SK-N-SH (cell line): Measurements from ENCODE around the gene ZNF143. TPM values are rescaled to one million over a fixed set of nuclear protein-coding genes. Genes with fewer than 3 reads are reported as not detected.

Experiments used
- CTCF ChIA-PET: fragments of 300-600, 350-600 bp; formaldehyde crosslinking; extraction: SDS; loops from one replicate; lab custom pipeline; 2021; lab: Yijun Ruan, JAX
- POLR2A ChIA-PET: fragments of 350-600 bp; sonication (Branson Sonifier 250); formaldehyde crosslinking; extraction: SDS; loops from one replicate; lab custom pipeline; 2020; ENCODE audit warnings: antibody characterized with exemption, inconsistent platforms; lab: Yijun Ruan, JAX
- DNase-seq: peaks from one replicate; pipeline ENCODE4 v3.0.0; 2012
- H2AFZ ChIP-seq: fragments of 200-600 bp; sonication (generic); 2 replicates; pipeline ENCODE4 v1.8.1; 2016; ENCODE audit warnings: antibody characterized with exemption, mild to moderate bottlenecking, low read depth
- H3F3A ChIP-seq: fragments of 200-600 bp; sonication (generic); replicated peaks from 2 replicates; pipeline ENCODE3; 2016; ENCODE audit warnings: antibody characterized with exemption, mild to moderate bottlenecking; ENCODE audit not compliant: insufficient read depth
- H3K27ac ChIP-seq, 2 experiments: fragments of 200-500 bp in 1 of 2; fragments of 200-600 bp in 1 of 2; sonication (Bioruptor generic) in 1 of 2; sonication (generic), shearing (Covaris generic) in 1 of 2; 2 replicates each; pipeline versions ENCODE4 v1.5.1 to v1.6.1; 2014 to 2016; ENCODE audit warnings: low read depth in 2 of 2, inconsistent platforms in 1 of 2, low read length in 1 of 2, mild to moderate bottlenecking in 1 of 2, mixed read lengths in 1 of 2
- H3K27me3 ChIP-seq: fragments of 200-600 bp; sonication (generic), shearing (Covaris generic); 2 replicates; pipeline ENCODE4 v1.6.1; 2016; ENCODE audit warnings: mixed run types; ENCODE audit not compliant: insufficient read depth
- H3K36me3 ChIP-seq, 2 experiments: fragments of 200-500 bp in 1 of 2; fragments of 200-600 bp in 1 of 2; sonication (Bioruptor generic) in 1 of 2; sonication (generic) in 1 of 2; replicated peaks in 1 of 2; 2 replicates each; pipeline versions ENCODE3 to v1.5.1; 2014 to 2016; ENCODE audit warnings: low read length in 1 of 2, mild to moderate bottlenecking in 1 of 2; ENCODE audit not compliant: insufficient read depth in 2 of 2, control insufficient read depth in 1 of 2
- H3K4me1 ChIP-seq, 2 experiments: fragments of 200-500 bp in 1 of 2; fragments of 200-600 bp in 1 of 2; sonication (Bioruptor generic) in 1 of 2; sonication (generic), shearing (Covaris generic) in 1 of 2; 2 replicates each; pipeline versions ENCODE4 v1.5.1 to v1.6.1; 2014 to 2016; ENCODE audit warnings: low read depth in 1 of 2, low read length in 1 of 2, mixed run types in 1 of 2; ENCODE audit not compliant: insufficient read depth in 2 of 2, control insufficient read depth in 1 of 2
- H3K4me2 ChIP-seq: fragments of 200-600 bp; sonication (generic), shearing (Covaris generic); 2 replicates; pipeline ENCODE4 v1.6.1; 2017; ENCODE audit warnings: mixed run types
- H3K4me3 ChIP-seq, 2 experiments: fragments of 200-500 bp in 1 of 2; fragments of 200-600 bp in 1 of 2; sonication (Bioruptor generic) in 1 of 2; sonication (generic), shearing (Covaris generic) in 1 of 2; 2 replicates each; pipeline versions ENCODE4 v1.5.1 to v1.8.1; 2014 to 2016; ENCODE audit warnings: low read depth in 2 of 2, inconsistent platforms in 1 of 2, low read length in 1 of 2, mild to moderate bottlenecking in 1 of 2, mixed read lengths in 1 of 2, moderate library complexity in 1 of 2
- H3K79me2 ChIP-seq: fragments of 200-600 bp; sonication (generic); 2 replicates; pipeline ENCODE4 v1.8.1; 2017; ENCODE audit warnings: mild to moderate bottlenecking; ENCODE audit not compliant: insufficient read depth
- H3K9ac ChIP-seq: fragments of 200-600 bp; sonication (generic); 2 replicates; pipeline ENCODE4 v1.6.1; 2017; ENCODE audit warnings: mixed run types
- H3K9me2 ChIP-seq: fragments of 200-600 bp; sonication (generic); 2 replicates; pipeline ENCODE4 v1.6.1; 2017; ENCODE audit warnings: mixed run types
- H3K9me3 ChIP-seq: fragments of 200-600 bp; sonication (generic); 2 replicates; pipeline ENCODE4 v1.6.1; 2017; ENCODE audit warnings: mixed run types, mild to moderate bottlenecking, moderate library complexity
- H4K20me1 ChIP-seq: fragments of 200-600 bp; sonication (generic); 2 replicates; pipeline ENCODE4 v1.6.1; 2017; ENCODE audit warnings: mild to moderate bottlenecking, mixed run types; ENCODE audit not compliant: insufficient read depth
- CHD2 ChIP-seq: fragments of 150-350 bp; IDR thresholded peaks from 2 replicates; pipeline ENCODE4 v1.6.1; 2018; ENCODE audit warnings: low read length; ENCODE audit not compliant: partially characterized antibody
- CTCF ChIP-seq: fragments of 200-600 bp; sonication (generic); IDR thresholded peaks from 2 replicates; pipeline ENCODE4 v1.6.1; 2017; ENCODE audit warnings: antibody characterized with exemption, mild to moderate bottlenecking, moderate library complexity
- FOXJ3 ChIP-seq: sonication (generic); formaldehyde crosslinking; IDR thresholded peaks from 2 replicates; pipeline ENCODE4 v1.5.1; 2020; ENCODE audit warnings: mild to moderate bottlenecking, missing genetic modification reagents
- JUND ChIP-seq: IDR thresholded peaks from 2 replicates; pipeline ENCODE4 v1.4.0; 2012
- MXI1 ChIP-seq: IDR thresholded peaks from 2 replicates; pipeline ENCODE4 v1.6.1; 2012; ENCODE audit warnings: mild to moderate bottlenecking, low read depth, low read length, improper control_type of control experiment
- NRF1 ChIP-seq: IDR thresholded peaks from 2 replicates; pipeline ENCODE4 v1.6.1; 2012; ENCODE audit warnings: low read depth, mild to moderate bottlenecking, low read length
- PBX3 ChIP-seq: IDR thresholded peaks from 2 replicates; pipeline ENCODE4; 2012
- POLR2AphosphoS5 ChIP-seq: IDR thresholded peaks from 2 replicates; pipeline ENCODE4 v1.6.1; 2012; ENCODE audit warnings: low read depth, low read length
- RCOR1 ChIP-seq: fragments of 150-350 bp; IDR thresholded peaks from 2 replicates; pipeline ENCODE4 v1.6.1; 2017; ENCODE audit warnings: antibody characterized with exemption, low read length
- REST ChIP-seq: IDR thresholded peaks from 2 replicates; pipeline ENCODE4 v1.6.1; 2012; ENCODE audit warnings: mild to moderate bottlenecking, low read depth, low read length, moderate library complexity
- RFX5 ChIP-seq: IDR thresholded peaks from 2 replicates; pipeline ENCODE4 v1.6.1; 2012; ENCODE audit warnings: mild to moderate bottlenecking, improper control_type of control experiment, low read length
- SMC3 ChIP-seq: IDR thresholded peaks from 2 replicates; pipeline ENCODE4 v1.6.1; 2012; ENCODE audit warnings: low read depth, low read length, improper control_type of control experiment
- USF2 ChIP-seq: fragments of 150-350 bp; IDR thresholded peaks from 2 replicates; pipeline ENCODE4 v1.6.1; 2017; ENCODE audit warnings: antibody characterized with exemption, low read length, low read depth, borderline replicate concordance
- YY1 ChIP-seq: IDR thresholded peaks from 2 replicates; pipeline ENCODE4 v1.4.0; 2012; ENCODE audit warnings: low read depth, mild to moderate bottlenecking
- WGBS: methylation state at CpG from one replicate; pipeline ENCODE4 v1.1.6; 2017; ENCODE audit warnings: low lambda C conversion rate; 5-methylcytosine and 5-hydroxymethylcytosine counted together
- polyA plus RNA-seq, 3 experiments: library from polyadenylated mRNA; depleted of rRNA; stranded (reverse); fragments of >200 nt; gene quantifications; 2 replicates each; pipeline ENCODE4 v1.2.3, GENCODE V29; 2012
- TF ChIP-seq, protein P1 (sequence below): IDR thresholded peaks from 2 replicates; pipeline ENCODE4 v1.4.0; 2012; ENCODE audit warnings: low read depth

Gene ZNF143
- polyA plus RNA-seq, 1 of the 3 experiments (the other 2 are of a cell fraction) = 11.3 TPM

GRCh38 chr11:9575260-9576240 is 114.7 kb downstream of the ZNF143 start (continued):
- TF ChIP-seq REST = 0 out of 2 replicates have a peak, but pooled peaks have one; percentile 32
- TF ChIP-seq RFX5 = no peak

DNA sequence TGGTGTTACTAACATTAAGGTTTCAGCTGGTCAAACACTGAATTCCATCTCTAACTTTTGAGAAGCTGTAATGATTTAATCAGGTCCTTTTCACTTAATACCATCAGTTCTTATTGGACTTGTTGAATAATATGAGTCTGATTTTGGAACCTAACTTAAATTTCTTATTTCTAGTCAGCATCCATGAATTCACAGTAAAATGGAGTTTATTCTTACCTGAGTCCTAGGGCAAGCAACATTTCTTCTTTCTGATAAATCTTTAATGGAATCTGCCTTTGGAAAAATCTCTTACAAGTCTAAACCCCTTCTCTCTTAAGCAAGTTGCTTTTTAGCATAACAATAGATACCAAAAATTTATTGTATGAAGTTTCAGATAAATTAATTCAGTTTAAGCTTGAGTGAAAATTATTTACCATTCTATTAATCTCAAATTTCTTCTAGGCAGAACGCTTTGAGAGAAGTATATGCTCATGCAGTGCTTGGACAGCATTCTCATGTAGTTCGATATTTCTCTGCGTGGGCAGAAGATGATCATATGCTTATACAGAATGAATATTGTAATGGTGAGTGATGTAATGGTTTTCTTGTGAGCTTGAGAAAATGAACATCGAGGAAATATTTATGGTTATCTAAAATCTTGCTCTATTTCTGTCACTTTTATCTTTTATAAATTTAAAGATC is 116.0 kb downstream of the ZNF143 start:
- ChIA-PET CTCF (interaction anchor here (0.8 to 3.2 kb wide), 10 partner anchors 14 to 181 kb away, joined by 3 to 11 read pairs (median 4); no protein-coding TSS in a partner anchor), POLR2A (interaction anchor here (1.0 to 1.8 kb wide), 3 partner anchors 117 to 192 kb away, joined by 3 to 4 read pairs (median 3); no protein-coding TSS in a partner anchor)
- H3K4me2 ChIP-seq = peak overlapping the region; percentile 90
- H3K27ac ChIP-seq = peak overlapping the region; percentile 92 to 99
- peak overlapping the region; percentile 98 for H3K9ac ChIP-seq
- 26% methylated on average over 4 of the region's 4 CpGs for WGBS
- H3K4me3 ChIP-seq = peak overlapping the region; percentile 70 to 89
- no peak overlapping the region for H2AFZ ChIP-seq
- H3K79me2 ChIP-seq = peaks cover 86% of the 10 kb centered on the region
- no peak for DNase-seq
- peaks cover 9 to 11% of the 10 kb centered on the region in 2 experiments; a peak in 3 of 4 replicates for H3K4me1 ChIP-seq
- no peaks in the 10 kb centered on the region for H3K27me3 ChIP-seq
- H3K36me3 ChIP-seq = peaks cover 48 to 53% of the 10 kb centered on the region in 2 experiments
- H3F3A ChIP-seq = peaks cover 21% of the 10 kb centered on the region
- no peaks in the 10 kb centered on the region for H3K9me2 ChIP-seq
- H4K20me1 ChIP-seq = peaks cover 5% of the 10 kb centered on the region; the same call in 1 of the 2 replicates
- no peaks in the 10 kb centered on the region for H3K9me3 ChIP-seq
- no peak for TF ChIP-seq USF2
- no peak for TF ChIP-seq FOXJ3 (CRISPR knock-in tag)
- TF ChIP-seq CTCF = no peak
- no peak for TF ChIP-seq SMC3
- TF ChIP-seq, protein P1, sequence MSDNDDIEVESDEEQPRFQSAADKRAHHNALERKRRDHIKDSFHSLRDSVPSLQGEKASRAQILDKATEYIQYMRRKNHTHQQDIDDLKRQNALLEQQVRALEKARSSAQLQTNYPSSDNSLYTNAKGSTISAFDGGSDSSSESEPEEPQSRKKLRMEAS = no peak
- TF ChIP-seq CHD2 = no peak
- TF ChIP-seq JUND = no peak
- TF ChIP-seq PBX3 = no peak
- no peak for TF ChIP-seq RCOR1
- TF ChIP-seq POLR2AphosphoS5 = no peak
- TF ChIP-seq YY1 = no peak
- no peak for TF ChIP-seq NRF1
- TF ChIP-seq MXI1 = no peak
- TF ChIP-seq REST = no peak
- no peak for TF ChIP-seq RFX5
